ENCODE results near the gene HLA-F.

HLA-F gene

GRCh38 chr6:29702519-29703103 is 20.6 kb upstream of the HLA-F start:
- no peak overlapping the region for H3K4me2 ChIP-seq (ENCODE audit: low read depth, low read length)
- 0 out of 2 replicates have a peak, but pooled peaks cover 4% of the 10 kb centered on the region for H3K27me3 ChIP-seq (replicated peaks; ENCODE audit: insufficient read depth, low read length)
- H2AFZ ChIP-seq (ENCODE audit: low read length) = no peak overlapping the region
- no peaks in the 10 kb centered on the region for H4K20me1 ChIP-seq (ENCODE audit: insufficient read depth, low read length)
- H3K4me1 ChIP-seq (ENCODE audit: low read length) = no peaks in the 10 kb centered on the region
- no peak overlapping the region for H3K27ac ChIP-seq (ENCODE audit: low read length)
- H3K9me2 ChIP-seq (replicated peaks; ENCODE audit: insufficient read depth, low read length) = no peaks in the 10 kb centered on the region
- H3K9ac ChIP-seq (ENCODE audit: low read length) = no peak overlapping the region
- H3K4me3 ChIP-seq (ENCODE audit: low read length) = no peak overlapping the region
- TF ChIP-seq CTCF (IDR thresholded peaks at IDR 0.05; ENCODE audit: low read length) = peak; percentile 54
- TF ChIP-seq EZH2 (optimal IDR thresholded peaks at IDR 0.05; ENCODE audit: low read depth, low read length) = no peak
- TF ChIP-seq EZH2phosphoT487 (IDR thresholded peaks at IDR 0.05; ENCODE audit: low read length) = no peak
- H3K9me3 ChIP-seq (replicated peaks; ENCODE audit: insufficient read depth, low read length) = no peaks in the 10 kb centered on the region
- H3K36me3 ChIP-seq (replicated peaks; ENCODE audit: insufficient read depth, low read length) = no peaks in the 10 kb centered on the region
- no peaks in the 10 kb centered on the region for H3F3A ChIP-seq (ENCODE audit: insufficient read depth, low read length)
- no peak for DNase-seq
- H3K79me2 ChIP-seq (ENCODE audit: low read length) = no peaks in the 10 kb centered on the region

GRCh38 chr6:29705389-29706231 is 17.6 kb upstream of the HLA-F start:
- Histone ChIP-seq H3K4me3 (ENCODE audit: low read length) (no peak overlapping the region), H2AFZ (ENCODE audit: low read length) (no peak overlapping the region), H3K9me3 (replicated peaks; ENCODE audit: insufficient read depth, low read length) (no peaks in the 10 kb centered on the region), H3K27ac (ENCODE audit: low read length) (no peak overlapping the region), H4K20me1 (ENCODE audit: insufficient read depth, low read length) (no peaks in the 10 kb centered on the region), H3K79me2 (ENCODE audit: low read length) (no peaks in the 10 kb centered on the region), H3K27me3 (replicated peaks; ENCODE audit: insufficient read depth, low read length) (0 out of 2 replicates have a peak, but pooled peaks cover 4% of the 10 kb centered on the region), H3K4me1 (ENCODE audit: low read length) (peaks cover 8% of the 10 kb centered on the region; the same call in 1 of the 2 replicates), H3K36me3 (replicated peaks; ENCODE audit: insufficient read depth, low read length) (no peaks in the 10 kb centered on the region), H3K9ac (ENCODE audit: low read length) (no peak overlapping the region), H3K4me2 (ENCODE audit: low read depth, low read length) (no peak overlapping the region), H3F3A (ENCODE audit: insufficient read depth, low read length) (no peaks in the 10 kb centered on the region), H3K9me2 (replicated peaks; ENCODE audit: insufficient read depth, low read length) (no peaks in the 10 kb centered on the region)
- no peak for DNase-seq
- no peak for TF ChIP-seq EZH2 (optimal IDR thresholded peaks at IDR 0.05; ENCODE audit: low read depth, low read length)
- TF ChIP-seq CTCF (IDR thresholded peaks at IDR 0.05; ENCODE audit: low read length) = peak; percentile 50

DNA sequence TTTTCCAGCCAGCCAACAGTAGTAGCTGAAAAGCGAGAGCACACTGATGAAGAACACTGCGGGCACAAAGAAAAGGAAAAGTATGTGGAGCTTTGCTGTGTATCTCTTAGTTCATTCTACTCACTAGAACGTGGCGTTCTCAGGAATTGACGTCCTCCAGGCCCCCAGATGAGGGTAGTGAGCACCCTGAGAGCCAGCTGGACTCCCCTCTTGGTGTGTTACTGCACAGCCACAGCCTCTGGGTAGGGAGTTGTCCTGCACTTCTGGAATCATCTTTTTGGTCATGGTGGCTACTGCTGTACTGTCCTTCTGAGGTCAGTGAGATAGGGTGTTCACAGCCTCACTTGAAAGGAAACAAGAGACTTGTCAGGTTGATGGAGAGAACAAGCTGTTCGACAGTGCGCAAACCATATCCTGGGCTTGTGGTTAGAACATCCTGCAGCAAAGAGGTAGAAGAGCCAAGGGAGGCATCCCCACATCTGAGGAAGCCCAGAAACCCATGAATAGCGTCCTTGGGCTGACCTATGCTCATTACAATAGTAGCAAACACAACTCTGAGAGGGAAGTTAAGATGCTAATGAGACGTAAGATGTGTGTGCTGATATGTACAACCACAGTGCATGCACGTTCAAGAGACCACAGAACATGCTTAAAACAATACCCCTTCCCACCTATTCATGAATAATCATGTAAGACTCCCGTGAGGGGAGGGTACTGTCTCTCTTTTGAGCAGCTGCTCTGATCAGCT is 14.6 kb upstream of the HLA-F start:
- Histone ChIP-seq H3K27ac (ENCODE audit: low read length) (no peak overlapping the region), H3K27me3 (replicated peaks; ENCODE audit: insufficient read depth, low read length) (0 out of 2 replicates have a peak, but pooled peaks cover 4% of the 10 kb centered on the region), H4K20me1 (ENCODE audit: insufficient read depth, low read length) (no peaks in the 10 kb centered on the region), H3K36me3 (replicated peaks; ENCODE audit: insufficient read depth, low read length) (no peaks in the 10 kb centered on the region), H3K4me3 (ENCODE audit: low read length) (no peak overlapping the region), H3K79me2 (ENCODE audit: low read length) (no peaks in the 10 kb centered on the region), H3K9me2 (replicated peaks; ENCODE audit: insufficient read depth, low read length) (no peaks in the 10 kb centered on the region), H3F3A (ENCODE audit: insufficient read depth, low read length) (no peaks in the 10 kb centered on the region), H3K4me2 (ENCODE audit: low read depth, low read length) (peak overlapping the region; percentile 48; the same call in 1 of the 2 replicates), H2AFZ (ENCODE audit: low read length) (no peak overlapping the region), H3K4me1 (ENCODE audit: low read length) (peaks cover 8% of the 10 kb centered on the region; the same call in 1 of the 2 replicates), H3K9me3 (replicated peaks; ENCODE audit: insufficient read depth, low read length) (no peaks in the 10 kb centered on the region), H3K9ac (ENCODE audit: low read length) (no peak overlapping the region)
- no peak for DNase-seq
- no peak for TF ChIP-seq EZH2 (optimal IDR thresholded peaks at IDR 0.05; ENCODE audit: low read depth, low read length)
- no peak for TF ChIP-seq CTCF (IDR thresholded peaks at IDR 0.05; ENCODE audit: low read length)
- no peak for TF ChIP-seq EZH2phosphoT487 (IDR thresholded peaks at IDR 0.05; ENCODE audit: low read length)
